ENCODE results near the gene TIAM2. TPM values are rescaled to one million over a fixed set of nuclear protein-coding genes. Genes with fewer than 3 reads are reported as not detected.

The TIAM2 gene
- total RNA-seq, 1 donor from 2014 or later = 5.9 TPM

- TF ChIP-seq CTCF (IDR thresholded peaks at IDR 0.05) = no peak
- Histone ChIP-seq H3K9me3 (no peaks in the 10 kb centered on the region), H3K4me1 (peaks cover 13% of the 10 kb centered on the region), H3K27me3 (ENCODE audit: low read depth) (no peaks in the 10 kb centered on the region), H3K36me3 (no peaks in the 10 kb centered on the region), H3K4me3 (peak overlapping the region; percentile 18), H3K27ac (peak overlapping the region; percentile 48)
- no peak for ATAC-seq
- intact Hi-C loops (cut with DNase I) = loop anchor here (10.0 kb wide), 1 partner anchor 237 kb away; no protein-coding TSS in a partner anchor
- no peak for DNase-seq
Observed at GRCh38 chr6:155171747-155172449, 176.8 kb downstream of the TIAM2 start.

- DNase-seq (no peak), ATAC-seq (no peak)
- Histone ChIP-seq H3K27me3 (ENCODE audit: low read depth) (no peaks in the 10 kb centered on the region), H3K4me3 (no peak overlapping the region), H3K4me1 (peaks cover 13% of the 10 kb centered on the region), H3K9me3 (no peaks in the 10 kb centered on the region), H3K36me3 (no peaks in the 10 kb centered on the region), H3K27ac (no peak overlapping the region)
- TF ChIP-seq CTCF (IDR thresholded peaks at IDR 0.05) = no peak
- intact Hi-C loops (cut with DNase I) = loop anchor here (10.0 kb wide), 1 partner anchor 239 kb away; no protein-coding TSS in a partner anchor
Observed at GRCh38 chr6:155173488-155173887, 178.4 kb downstream of the TIAM2 start.

GRCh38 chr6:155174576-155175211, 179.6 kb downstream of the TIAM2 start:
- Histone ChIP-seq H3K4me1 (peaks cover 13% of the 10 kb centered on the region), H3K9me3 (no peaks in the 10 kb centered on the region), H3K27ac (no peak overlapping the region), H3K4me3 (no peak overlapping the region), H3K36me3 (no peaks in the 10 kb centered on the region), H3K27me3 (ENCODE audit: low read depth) (no peaks in the 10 kb centered on the region)
- peak; percentile 47 for TF ChIP-seq CTCF (IDR thresholded peaks at IDR 0.05)
- ATAC-seq (peak; percentile 85 to 87), DNase-seq (no peak)
- intact Hi-C loops (cut with DNase I) = loop anchor here (10.0 kb wide), 1 partner anchor 240 kb away; no protein-coding TSS in a partner anchor

- intact Hi-C loops (cut with DNase I) = loop anchor here (10.0 kb wide), 1 partner anchor 243 kb away; no protein-coding TSS in a partner anchor
- TF ChIP-seq CTCF (IDR thresholded peaks at IDR 0.05) = peak; percentile 65
- ATAC-seq (peak; percentile 50 to 58), DNase-seq (no peak)
- H3K27me3 ChIP-seq (ENCODE audit: low read depth) = no peaks in the 10 kb centered on the region
- no peaks in the 10 kb centered on the region for H3K9me3 ChIP-seq
- H3K27ac ChIP-seq = no peak overlapping the region
- H3K36me3 ChIP-seq = no peaks in the 10 kb centered on the region
- no peaks in the 10 kb centered on the region for H3K4me1 ChIP-seq
- H3K4me3 ChIP-seq = no peak overlapping the region
Observed at GRCh38 chr6:155177363-155177961, 182.3 kb downstream of the TIAM2 start.

- Histone ChIP-seq H3K4me3 (no peak overlapping the region), H3K27me3 (ENCODE audit: low read depth) (no peaks in the 10 kb centered on the region), H3K36me3 (no peaks in the 10 kb centered on the region), H3K9me3 (no peaks in the 10 kb centered on the region), H3K4me1 (no peaks in the 10 kb centered on the region), H3K27ac (no peak overlapping the region)
- no peak for TF ChIP-seq CTCF (IDR thresholded peaks at IDR 0.05)
- no peak for ATAC-seq
- intact Hi-C loops (cut with DNase I) = no loop called here
- no peak for DNase-seq
Observed at GRCh38 chr6:155181498-155181897, 186.4 kb downstream of the TIAM2 start.

All from lower lobe of right lung (tissue), 2 donors.